ENCODE measurements around the gene MAPK8. TPM values are rescaled to one million over a fixed set of nuclear protein-coding genes. Genes with fewer than 3 reads are reported as not detected.

MAPK8 gene
- total RNA-seq, 2 donors from 2014 or later: 39.3 to 74.4 TPM

DNA sequence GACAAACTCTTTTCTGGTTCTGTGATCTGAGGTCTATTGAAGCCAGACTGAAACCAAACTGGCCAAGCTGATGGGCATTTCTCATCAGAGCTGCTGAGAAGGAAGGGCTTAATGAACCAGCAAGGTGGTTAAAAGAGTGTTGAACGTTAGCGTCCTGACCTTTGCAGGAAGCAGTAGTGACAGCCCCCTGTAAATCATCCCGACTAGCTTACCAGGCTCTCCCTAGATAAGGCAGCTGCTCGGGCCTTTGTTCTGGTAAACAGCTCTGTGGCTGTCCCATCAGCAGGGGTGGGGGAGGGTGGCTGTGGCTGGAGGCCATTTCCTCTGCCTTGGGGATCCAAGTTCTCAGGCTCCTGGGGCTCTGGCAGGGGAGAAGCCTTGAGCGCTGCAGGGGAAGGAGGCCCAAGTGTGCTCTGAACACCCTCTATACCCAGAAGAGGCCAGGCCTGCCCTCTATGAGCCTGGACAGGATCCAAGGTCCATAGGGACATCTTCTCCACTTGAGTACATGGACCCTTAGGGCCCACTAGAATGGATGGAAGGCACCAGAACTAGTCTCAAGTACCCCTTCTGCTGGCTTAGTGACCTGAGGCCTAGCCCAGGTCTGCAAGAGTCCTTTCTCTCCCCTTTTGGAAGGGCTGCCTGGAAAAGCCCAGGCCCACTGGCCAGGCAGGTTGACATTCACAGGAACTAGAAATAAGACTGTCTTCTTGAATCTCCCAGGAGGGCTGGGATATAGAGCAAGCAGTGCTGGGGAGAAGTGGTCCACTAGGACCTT is 163.8 kb downstream of the MAPK8 start:
- no peak for DNase-seq (ENCODE audit: low spot score)
- H3K4me3 ChIP-seq: no peak overlapping the region
- no peaks in the 10 kb centered on the region for H3K36me3 ChIP-seq
- no peaks in the 10 kb centered on the region for H3K27me3 ChIP-seq (replicated peaks; ENCODE audit: insufficient read depth)
- H3K9me3 ChIP-seq: no peaks in the 10 kb centered on the region
- H3K27ac ChIP-seq: no peak overlapping the region
- 63% methylated on average over 5 of the region's 5 CpGs for WGBS
- no peak for TF ChIP-seq POLR2A (IDR thresholded peaks at IDR 0.05)
- no peaks in the 10 kb centered on the region for H3K4me1 ChIP-seq (replicated peaks)
- intact Hi-C loops (cut with DNase I): no loop called here

DNA sequence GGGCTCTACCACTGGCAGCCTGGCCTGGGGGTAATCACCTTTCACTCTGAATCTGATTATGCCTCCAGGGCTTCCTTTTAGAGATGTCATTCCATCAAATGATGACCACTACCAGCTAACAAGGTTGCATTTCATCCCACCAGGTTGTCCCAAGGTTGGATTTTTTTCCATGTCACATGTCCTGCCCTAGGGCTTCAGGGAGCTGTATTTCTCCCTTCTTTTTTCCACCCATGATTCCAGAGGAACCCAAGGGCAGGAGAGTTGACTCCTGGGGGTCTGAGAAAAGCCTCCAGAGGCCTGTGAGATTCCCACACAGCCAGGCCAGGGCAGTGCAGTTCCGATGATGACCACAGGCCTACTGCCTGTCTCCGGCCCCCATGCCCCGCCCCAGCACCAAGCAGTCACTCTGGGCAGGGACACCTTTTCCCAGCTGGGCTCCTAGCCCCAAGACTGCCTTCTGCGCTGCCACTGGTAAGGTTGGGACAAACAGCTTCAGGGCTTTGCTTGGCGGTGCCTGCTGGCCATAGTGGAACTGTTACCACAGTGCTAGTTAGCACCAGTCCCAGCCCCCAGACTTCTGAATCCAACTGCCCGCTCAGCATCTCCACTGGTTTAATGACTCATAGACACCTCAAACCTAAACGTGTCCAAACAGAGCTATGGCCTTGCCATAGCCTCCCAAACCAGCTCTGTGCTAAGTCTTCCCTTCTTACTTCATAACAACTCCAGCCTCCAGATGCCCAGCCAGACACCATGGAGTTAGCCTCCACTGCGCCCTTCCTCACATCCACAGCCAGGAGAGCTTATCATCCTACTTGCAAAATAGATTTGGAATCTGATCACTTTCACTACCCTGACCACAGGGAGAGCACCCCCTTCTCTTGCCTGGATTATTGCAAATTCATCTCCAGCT is 164.7 kb downstream of the MAPK8 start:
- TF ChIP-seq POLR2A (IDR thresholded peaks at IDR 0.05) (no peak), POLR2AphosphoS5 (IDR thresholded peaks at IDR 0.05) (no peak)
- TF ChIP-seq, protein P1, sequence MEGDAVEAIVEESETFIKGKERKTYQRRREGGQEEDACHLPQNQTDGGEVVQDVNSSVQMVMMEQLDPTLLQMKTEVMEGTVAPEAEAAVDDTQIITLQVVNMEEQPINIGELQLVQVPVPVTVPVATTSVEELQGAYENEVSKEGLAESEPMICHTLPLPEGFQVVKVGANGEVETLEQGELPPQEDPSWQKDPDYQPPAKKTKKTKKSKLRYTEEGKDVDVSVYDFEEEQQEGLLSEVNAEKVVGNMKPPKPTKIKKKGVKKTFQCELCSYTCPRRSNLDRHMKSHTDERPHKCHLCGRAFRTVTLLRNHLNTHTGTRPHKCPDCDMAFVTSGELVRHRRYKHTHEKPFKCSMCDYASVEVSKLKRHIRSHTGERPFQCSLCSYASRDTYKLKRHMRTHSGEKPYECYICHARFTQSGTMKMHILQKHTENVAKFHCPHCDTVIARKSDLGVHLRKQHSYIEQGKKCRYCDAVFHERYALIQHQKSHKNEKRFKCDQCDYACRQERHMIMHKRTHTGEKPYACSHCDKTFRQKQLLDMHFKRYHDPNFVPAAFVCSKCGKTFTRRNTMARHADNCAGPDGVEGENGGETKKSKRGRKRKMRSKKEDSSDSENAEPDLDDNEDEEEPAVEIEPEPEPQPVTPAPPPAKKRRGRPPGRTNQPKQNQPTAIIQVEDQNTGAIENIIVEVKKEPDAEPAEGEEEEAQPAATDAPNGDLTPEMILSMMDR (IDR thresholded peaks at IDR 0.05): no peak
- Histone ChIP-seq H3K4me1 (replicated peaks) (no peaks in the 10 kb centered on the region), H3K36me3 (no peaks in the 10 kb centered on the region), H3K9me3 (no peaks in the 10 kb centered on the region), H3K4me3 (no peak overlapping the region), H3K27me3 (replicated peaks; ENCODE audit: insufficient read depth) (no peaks in the 10 kb centered on the region), H3K27ac (no peak overlapping the region)
- no peak for DNase-seq (ENCODE audit: low spot score)
- intact Hi-C loops (cut with DNase I): no loop called here
- 72% methylated on average over 8 of the region's 8 CpGs for WGBS

DNA sequence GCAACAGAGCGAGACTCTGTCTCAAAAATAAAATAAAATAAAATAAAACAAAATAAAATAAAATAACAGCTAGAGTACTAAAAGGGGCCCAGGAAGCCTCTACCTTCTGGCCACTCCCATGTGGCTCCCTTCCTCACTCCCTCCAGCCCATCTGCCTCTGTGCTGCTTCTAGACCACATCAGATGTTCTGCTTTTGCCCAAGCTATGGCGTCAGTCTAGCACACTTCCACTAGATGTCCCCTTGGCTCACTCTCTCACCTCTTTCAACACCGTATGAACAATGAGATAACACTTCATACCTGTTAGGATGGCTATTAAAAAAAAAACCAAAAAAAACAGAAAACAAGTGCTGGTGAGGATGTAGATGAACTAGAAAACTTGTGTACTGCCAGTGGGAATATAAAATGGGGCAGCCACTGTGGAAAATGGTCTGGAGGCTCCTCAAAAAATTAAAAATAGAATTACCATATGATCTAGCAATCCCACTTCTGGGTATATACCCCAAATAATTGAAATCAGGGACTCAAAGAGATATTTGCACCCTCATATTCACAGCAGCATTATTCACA is 166.1 kb downstream of the MAPK8 start:
- Histone ChIP-seq H3K27me3 (replicated peaks; ENCODE audit: insufficient read depth) (no peaks in the 10 kb centered on the region), H3K4me1 (replicated peaks) (no peaks in the 10 kb centered on the region), H3K4me3 (no peak overlapping the region), H3K36me3 (no peaks in the 10 kb centered on the region), H3K27ac (no peak overlapping the region), H3K9me3 (no peaks in the 10 kb centered on the region)
- TF ChIP-seq, protein P1 (IDR thresholded peaks at IDR 0.05): no peak
- TF ChIP-seq POLR2AphosphoS5 (IDR thresholded peaks at IDR 0.05) (no peak), POLR2A (IDR thresholded peaks at IDR 0.05) (no peak)
- 62% methylated on average over 3 of the region's 3 CpGs for WGBS
- no peak for DNase-seq (ENCODE audit: low spot score)
- intact Hi-C loops (cut with DNase I): no loop called here

DNA sequence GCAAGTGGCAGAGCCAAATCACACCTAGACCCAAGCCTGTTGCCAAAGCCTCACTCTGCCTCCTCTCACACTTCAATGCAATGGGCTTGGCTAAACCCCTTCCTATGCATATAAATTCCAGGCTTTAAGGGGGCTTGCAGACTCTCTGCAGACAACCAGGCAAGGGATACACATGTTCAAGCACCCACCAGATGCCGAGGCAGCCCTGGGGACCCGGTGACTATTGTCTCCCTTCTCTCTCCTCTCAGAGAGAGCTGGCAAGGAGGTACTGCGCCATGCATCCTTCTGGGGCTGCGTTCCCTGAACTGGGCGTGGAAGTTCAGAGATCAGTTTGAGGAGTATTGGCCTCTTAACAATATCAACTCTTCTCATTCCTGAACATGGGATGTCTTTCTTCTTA is 167.2 kb downstream of the MAPK8 start:
- Histone ChIP-seq H3K4me1 (replicated peaks) (no peaks in the 10 kb centered on the region), H3K36me3 (no peaks in the 10 kb centered on the region), H3K27ac (no peak overlapping the region), H3K27me3 (replicated peaks; ENCODE audit: insufficient read depth) (no peaks in the 10 kb centered on the region), H3K9me3 (no peaks in the 10 kb centered on the region), H3K4me3 (no peak overlapping the region)
- DNase-seq (ENCODE audit: low spot score): no peak
- WGBS: 97% methylated on average over 5 of the region's 5 CpGs
- no peak for TF ChIP-seq POLR2A (IDR thresholded peaks at IDR 0.05)
- TF ChIP-seq, protein P1 (IDR thresholded peaks at IDR 0.05): no peak
- no peak for TF ChIP-seq POLR2AphosphoS5 (IDR thresholded peaks at IDR 0.05)
- intact Hi-C loops (cut with DNase I): no loop called here

DNA sequence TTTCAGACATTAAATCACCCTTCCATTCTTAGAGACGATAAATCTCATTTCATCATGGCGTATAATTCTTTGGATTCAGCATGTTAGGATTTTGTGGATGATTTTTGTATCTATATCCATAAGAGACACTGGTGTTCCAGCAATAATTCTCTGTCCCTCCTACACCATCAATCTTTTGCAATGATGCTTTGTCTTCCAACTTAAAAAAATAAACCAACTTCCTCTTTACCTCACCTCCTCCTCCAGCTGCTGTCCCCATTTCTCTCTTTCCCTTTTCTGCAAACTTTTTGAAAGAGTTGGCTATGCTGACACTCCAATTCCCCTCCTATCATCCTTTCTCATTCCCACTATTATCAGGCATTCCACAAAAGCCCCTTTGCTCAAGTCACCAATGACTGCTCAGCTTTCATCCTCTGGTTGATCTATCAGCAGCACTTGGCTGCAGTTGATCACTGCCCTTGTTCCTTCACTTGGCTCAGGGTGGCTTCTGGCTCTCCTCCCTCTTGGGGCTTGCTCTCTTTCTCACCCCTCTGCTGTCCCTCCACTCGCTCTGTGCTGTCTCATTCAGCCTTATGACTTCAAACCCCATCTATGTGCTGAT is 168.4 kb downstream of the MAPK8 start:
- 98% methylated on average over 3 of the region's 3 CpGs for WGBS
- no peaks in the 10 kb centered on the region for H3K27me3 ChIP-seq (replicated peaks; ENCODE audit: insufficient read depth)
- no peaks in the 10 kb centered on the region for H3K4me1 ChIP-seq (replicated peaks)
- H3K9me3 ChIP-seq: no peaks in the 10 kb centered on the region
- H3K4me3 ChIP-seq: no peak overlapping the region
- H3K36me3 ChIP-seq: no peaks in the 10 kb centered on the region
- TF ChIP-seq, protein P1 (IDR thresholded peaks at IDR 0.05): no peak
- no peak for TF ChIP-seq POLR2A (IDR thresholded peaks at IDR 0.05)
- no peak for TF ChIP-seq POLR2AphosphoS5 (IDR thresholded peaks at IDR 0.05)
- intact Hi-C loops (cut with DNase I): no loop called here
- no peak for DNase-seq (ENCODE audit: low spot score)
- H3K27ac ChIP-seq: no peak overlapping the region
